COR-L47 (cell line): Measurements from ENCODE around the gene LIMK1.
"Not testable (repeated sequence)": the region's sequence is repeated elsewhere in the genome, so short reads cannot be mapped to it uniquely, and the experiment has no call there.

Experiments
- DNase-seq: peaks from one replicate; lab custom pipeline; 2025; lab: John Stamatoyannopoulos, UW

LIMK1 gene

DNA sequence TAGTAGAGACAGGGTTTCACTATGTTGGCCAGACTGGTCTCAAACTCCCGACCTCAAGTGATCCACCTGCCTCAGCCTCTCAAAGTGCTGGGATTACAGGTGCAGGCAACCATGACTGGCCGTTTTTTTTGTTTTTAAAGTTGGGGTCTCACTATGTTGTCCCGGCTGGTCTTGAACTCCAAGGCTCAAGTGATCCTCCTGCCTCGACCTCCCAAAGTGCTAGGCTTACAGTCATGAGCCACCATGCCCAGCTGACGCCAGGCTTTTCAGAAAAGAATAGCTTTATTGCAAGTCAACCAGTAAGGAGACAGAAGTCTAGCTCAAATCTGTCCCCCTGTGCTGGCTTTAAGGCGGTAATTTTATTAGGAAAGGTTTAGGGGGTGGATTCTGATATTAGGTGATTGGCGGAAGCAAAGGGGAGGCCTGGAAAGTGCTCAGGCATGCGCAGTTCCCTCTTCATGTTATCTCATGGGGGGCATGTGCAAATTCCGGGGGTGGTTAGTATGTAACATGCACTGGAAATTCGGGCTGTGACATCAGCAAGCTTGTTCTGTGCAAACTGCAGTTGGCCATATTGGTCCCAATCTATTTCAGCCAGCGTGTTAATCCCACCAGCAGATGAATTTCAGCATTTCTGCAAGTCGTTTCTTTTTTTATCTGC is 42.7 kb downstream of the LIMK1 start:
- DNase-seq = no peak

DNA sequence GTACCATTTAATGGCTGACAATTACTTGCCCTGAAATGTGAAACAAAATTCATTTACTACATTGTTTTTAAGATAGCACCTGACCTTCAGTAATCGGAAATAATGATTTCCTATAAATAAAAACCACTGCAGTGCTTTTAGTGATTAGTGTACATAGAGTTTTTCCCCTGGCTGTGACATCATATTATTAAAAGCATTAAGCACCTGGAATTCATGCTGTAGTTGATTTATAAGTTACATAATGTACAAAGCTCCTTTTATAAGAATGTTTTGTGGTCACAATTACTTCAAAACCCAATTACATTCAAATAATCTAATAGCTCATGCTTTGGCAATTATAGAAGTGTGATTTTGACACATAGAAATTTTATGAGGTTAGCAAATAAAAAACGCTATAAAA is 46.3 kb downstream of the LIMK1 start:
- no peak for DNase-seq

DNA sequence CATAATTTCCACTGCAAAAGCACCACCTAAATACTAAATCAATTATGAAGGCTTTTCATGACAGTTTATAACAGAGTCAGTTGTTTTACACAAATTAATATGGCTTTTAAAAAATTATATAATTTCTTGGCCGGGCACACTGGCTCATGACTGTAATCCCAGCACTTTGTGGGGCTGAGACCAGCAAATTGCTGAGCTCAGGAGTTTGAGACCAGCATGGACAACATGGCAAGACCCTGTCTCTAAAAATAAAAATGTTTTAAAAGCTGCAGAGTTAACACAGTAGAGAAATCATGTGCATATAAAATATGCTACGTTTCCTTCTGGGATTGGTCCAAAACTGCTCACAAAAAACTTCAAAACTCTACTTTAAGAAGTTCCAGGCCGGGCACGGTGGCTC is 46.9 kb downstream of the LIMK1 start:
- no peak for DNase-seq

DNA sequence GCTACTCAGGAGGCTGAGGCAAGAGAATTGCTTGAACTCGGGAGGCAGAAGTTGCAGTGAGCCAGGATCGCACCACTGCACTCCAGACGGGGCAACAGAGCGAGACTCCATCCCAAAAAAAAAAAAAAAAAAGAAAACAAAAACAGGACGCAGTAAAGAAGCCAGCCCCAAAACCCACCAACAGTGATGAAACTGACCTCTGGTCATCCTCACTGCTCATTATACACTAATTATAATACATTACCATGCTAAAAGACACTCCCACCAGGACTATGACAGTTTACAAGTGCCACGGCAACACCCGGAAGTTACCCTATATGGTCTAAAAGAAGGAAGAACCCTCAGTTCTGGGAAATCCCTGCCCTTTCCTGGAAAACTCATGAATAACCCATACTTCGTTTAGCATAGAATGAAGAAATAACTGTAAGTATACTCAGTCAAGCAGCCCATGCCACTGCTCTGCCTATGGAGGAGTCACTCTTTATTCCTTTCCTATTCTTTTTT is 50.6 kb downstream of the LIMK1 start:
- DNase-seq = no peak

DNA sequence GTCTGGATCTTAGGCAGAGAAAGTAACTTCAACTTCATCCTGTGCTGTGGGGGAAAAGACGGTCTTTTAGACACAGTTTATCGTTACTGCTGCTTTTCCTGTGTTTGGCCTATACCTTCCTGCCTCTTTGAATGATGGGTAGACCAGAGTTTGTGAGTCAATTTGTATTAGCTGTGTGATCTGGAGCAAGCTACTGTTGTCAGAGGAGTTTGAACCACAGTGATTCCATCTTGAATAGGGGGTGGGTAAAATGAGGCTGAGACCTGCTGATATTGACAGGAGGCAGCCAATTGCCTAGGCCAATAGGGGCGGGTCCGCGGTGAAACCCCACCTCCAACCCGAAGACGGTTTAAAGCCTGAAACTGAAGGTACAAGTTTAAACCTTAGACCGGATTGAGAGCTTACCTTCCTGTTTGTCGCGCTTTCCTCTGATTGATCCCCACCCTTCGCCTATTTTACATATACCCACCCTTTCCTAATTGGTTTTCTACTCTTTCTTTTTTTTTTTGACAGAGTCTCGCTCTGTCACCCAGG is 54.8 kb downstream of the LIMK1 start:
- no peak for DNase-seq

DNA sequence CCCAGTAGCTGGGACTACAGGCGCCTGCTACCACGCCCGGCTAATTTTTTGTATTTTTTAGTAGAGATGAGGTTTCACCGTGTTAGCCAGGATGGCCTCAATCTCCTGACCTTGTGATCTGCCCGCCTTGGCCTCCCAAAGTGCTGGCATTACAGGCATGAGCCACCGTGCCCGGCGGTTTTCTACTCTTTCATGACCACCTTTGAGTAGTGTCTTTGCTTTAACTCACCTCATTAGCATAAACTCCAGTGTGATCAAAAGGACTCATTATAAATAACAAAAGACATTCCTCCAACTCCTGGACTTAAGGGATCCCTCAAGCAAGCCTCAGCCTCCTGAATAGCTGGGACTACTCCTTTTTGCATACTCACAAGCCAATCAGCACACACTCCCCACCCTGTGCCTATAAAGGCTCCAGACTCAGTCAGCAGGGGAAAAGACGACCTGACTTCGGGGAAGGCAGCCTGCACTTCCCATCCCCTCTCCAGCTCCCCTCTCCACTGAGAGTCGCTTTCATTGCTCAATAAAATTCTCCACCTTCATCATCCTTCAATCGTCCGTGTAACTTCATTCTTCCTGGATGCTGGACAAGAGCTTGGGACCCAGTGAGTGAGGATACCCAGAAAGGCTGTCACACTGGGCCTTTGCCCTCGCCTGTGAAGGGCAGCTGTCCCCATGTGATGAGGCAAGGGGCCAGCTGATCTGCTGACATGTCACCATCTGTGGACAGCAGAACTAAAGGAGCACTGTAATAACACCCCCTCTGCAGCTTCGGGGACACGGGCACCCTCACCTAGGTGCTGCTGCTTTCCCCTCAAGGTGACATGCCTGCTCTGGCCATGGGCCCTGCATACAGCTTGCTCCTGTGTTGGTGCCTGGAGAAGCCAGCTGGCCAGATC is 55.6 kb downstream of the LIMK1 start:
- no peak for DNase-seq

DNA sequence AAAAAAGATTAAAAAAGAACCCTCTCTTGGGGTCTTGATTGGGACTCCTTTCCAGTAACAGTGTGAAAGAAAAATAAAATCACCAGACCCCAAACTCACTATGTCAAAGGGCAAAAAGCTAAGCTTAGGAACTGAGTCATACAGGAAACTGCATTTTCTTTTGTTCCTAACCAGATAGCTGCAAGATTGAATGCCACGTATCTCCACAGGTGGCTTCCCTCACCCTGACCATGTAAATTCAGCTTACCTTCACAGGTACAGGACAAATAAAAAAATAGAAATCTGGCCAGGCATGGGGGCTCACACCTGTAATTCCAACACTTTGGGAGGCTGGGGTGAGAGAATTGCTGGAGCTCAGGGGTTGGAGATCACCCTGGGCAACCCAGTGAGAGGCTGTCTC is 58.1 kb downstream of the LIMK1 start:
- DNase-seq = no peak

DNA sequence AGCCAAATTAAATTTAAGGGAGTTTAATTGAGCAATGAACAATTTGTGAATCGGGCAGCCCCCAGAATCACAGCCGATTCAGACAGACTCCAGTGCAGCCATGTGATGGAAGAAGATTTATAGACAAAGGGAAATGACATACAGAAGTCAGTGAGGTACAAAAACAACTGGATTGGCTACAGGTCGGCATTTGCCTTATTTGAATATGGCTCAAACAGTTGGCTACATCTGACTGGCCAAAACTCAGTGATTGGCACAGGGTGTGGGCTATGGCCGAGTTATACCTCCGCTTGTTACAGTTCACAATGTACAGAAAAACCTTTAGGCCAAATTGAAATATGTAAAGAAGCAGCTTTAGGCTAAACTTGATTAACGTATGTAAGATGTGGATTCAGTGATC is 59.8 kb downstream of the LIMK1 start:
- no peak for DNase-seq

DNA sequence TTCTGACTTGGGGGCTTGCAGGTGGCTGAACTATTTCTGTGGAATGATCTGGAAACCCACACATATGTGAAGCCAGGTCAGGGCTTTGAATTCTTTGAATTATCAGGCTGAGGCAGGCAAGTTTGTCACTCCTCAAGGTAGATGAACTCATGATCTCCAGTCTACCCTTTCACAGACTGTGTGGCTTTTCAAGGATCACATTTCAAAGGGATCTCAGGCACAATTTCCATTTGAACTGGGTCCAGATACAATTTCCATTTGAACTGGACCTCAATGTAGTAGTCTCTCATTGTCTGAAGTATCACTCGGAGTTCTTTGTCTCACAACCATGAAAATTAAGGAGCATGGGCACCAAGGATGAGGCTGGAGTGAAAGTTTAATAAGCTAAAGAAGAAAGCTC is 64.9 kb downstream of the LIMK1 start:
- no peak for DNase-seq

DNA sequence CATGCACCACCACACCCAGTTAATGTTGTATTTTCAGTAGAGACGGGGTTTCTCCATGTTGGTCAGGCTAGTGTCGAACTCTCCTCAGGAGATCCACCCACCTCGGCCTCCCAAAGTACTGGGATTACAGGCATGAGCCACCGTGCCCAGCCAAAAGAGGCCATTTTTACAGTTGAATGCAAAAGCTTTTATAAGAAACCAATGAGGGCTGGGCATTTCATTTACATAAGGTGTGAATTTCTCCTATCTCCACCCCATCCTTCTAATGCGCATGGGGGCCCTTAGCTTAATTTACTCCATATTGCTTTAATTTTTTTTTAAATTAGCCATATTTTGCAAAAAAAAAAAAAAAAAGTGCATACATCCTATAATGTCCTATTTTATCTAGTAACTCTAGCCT is 65.5 kb downstream of the LIMK1 start:
- DNase-seq = no peak

DNA sequence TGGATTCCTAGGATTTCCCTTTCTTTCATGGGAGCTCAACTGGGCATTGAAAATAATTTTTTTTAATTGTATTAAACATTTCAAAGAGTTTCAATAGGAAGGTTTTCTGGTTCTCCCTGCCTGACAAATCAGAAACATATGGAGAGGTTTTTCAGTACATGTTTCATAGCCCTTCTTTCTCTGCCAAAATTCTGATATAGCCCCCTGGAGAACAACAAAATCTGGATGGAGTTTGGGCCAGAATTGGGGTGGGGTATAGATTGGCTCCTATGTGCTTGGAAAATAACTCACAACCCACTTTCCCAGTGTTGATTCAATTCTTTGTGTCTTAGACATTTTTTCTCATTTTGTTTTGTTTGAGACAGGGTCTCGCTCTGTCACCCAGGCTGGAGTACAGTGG is 66.0 kb downstream of the LIMK1 start:
- no peak for DNase-seq

DNA sequence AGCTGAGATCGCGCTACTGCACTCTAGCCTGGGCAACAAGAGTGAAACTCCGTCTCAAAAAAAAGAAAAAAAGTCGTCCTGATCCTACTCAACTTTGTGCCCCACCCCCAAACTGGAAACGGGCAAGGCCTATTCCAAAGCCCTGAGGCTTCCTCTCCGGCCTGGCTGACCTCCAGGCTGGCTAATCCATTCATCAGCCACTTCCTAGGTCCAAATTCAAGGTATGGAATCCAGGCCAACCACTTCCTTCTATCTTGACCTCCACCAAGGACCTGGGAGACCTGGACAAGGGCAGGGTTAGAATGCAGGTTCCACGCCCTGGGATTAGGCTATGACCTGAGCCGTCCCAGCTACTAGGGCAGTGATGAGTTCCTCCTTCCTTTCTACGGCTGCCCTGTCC is 70.1 kb downstream of the LIMK1 start:
- no peak for DNase-seq

DNA sequence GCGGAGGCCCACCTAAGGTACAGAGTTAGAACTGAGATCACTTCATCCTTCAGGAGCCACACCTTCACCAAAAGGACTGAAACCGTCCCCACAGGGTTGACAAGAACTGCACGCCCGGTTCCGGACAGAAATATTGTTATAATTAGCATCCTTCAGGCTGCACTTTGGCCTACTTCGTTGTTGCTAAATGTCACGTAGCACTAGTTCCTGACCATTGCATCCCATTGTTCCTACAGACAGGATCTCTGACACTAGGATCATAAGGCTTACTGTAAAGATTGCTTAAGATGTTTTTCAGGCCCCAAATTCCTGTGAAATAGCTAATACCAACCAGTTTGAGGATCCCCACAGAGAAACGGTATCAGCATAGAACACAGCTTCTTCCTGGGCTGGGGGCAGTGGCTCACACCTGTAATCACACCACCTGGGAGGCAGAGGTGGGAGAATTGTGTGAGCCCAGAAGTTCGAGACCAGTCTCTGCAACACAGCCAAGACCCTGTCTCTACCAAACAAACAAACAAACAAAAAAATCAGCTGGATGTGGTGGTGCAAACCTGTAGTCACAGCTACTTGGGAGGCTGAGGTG is 72.3 kb downstream of the LIMK1 start:
- DNase-seq = no peak

DNA sequence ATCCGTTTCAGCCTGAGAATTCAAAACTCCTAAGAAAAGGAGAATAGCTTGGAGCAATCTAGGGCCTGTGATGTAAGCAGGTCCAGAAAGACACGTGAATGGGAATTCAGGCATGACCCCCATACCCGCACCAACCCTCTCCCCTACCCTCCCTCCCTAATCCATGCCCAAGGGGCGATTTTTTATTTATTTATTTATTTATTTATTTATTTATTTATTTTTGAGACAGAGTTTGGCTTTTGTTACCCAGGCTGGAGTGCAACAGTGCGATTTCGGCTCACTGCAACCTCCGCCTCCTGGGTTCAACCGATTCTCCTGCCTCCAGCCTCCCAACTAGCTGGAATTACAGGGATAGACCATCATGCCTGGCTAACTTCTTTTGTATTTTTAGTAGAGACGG is 74.0 kb downstream of the LIMK1 start:
- no peak for DNase-seq

DNA sequence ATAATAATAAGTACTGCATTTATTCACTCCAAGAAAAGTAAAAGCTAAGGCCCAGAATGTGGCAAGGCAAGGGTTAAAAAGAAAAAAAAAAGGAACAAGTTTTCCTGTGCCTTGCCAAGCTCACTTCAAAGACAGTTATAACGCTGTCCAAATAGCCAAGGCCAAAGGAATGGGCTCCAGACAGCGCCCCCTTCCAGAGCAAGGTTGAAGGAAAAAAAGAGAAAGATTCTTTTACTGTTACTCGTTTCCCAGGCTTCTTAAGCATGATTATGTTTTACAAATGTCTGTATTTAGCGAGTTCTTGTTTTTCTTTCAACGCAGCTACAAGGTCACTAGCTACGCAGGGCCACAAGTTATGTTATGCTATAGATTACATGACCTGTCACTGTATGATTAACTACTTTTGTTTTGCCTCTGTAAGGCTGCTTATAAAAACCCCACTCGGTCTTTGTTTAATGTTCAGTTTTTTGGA is 81.4 kb downstream of the LIMK1 start:
- DNase-seq = no peak

DNA sequence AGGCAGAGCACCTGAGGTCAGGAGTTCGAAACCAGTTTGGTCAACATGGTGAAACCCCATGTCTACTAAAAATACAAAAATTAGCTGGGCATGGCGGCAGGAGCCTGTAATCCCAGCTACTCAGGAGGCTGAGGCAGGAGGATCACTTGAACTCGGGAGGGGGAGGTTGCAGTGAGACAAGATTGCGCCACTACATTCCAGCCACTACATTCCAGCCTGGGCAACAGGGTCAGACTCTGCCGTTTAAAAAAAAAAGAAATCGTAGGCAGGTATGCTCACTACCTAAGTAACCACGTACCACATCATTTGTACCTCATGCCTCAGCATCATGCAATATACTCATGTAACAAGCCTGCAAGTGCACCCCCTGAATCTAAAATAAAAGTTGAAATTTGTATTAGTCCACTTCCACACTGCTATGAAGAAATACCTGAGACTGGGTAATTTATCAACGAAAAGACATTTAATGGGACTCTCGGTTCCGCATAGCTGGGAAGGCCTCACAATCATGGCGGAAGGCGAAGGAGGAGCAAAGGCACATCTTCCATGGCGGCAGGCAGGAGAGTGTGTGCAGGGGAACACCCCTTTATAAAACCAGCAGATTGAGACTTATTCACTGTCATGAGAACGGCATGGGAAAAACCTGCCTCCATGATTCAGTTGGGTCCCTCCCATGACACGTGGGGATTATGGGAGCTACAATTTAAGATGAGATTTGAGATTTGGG is 82.4 kb downstream of the LIMK1 start:
- no peak for DNase-seq

DNA sequence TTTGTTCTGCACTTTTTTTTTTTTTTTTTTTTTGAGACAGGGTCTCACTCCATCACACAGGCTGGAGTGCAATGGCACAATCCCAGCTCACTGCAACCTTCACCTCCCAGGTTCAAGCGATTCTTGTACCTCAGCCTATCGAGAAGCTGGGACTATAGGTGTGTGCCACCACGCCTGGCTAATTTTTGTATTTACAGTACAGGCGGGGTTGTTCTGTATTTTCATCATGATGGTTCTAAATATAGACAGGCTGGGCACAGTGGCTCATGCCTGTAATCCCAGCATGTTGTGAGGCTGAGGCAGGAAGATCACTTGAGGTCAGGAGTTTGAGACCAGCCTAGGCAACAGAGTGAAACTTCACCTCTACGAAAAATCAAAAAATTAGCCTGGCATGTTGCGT is 83.7 kb downstream of the LIMK1 start:
- not testable (repeated sequence) for DNase-seq
